Activated naive CD4-positive, alpha-beta T cell treated with Interleukin-2 at 50 U/mL for 16 hours (primary cell): ENCODE data around the gene ZFP36L2.

Experiments
- DNase-seq: peaks from one replicate; pipeline ENCODE4 v3.0.0-alpha.2; 2020

Gene ZFP36L2

DNA sequence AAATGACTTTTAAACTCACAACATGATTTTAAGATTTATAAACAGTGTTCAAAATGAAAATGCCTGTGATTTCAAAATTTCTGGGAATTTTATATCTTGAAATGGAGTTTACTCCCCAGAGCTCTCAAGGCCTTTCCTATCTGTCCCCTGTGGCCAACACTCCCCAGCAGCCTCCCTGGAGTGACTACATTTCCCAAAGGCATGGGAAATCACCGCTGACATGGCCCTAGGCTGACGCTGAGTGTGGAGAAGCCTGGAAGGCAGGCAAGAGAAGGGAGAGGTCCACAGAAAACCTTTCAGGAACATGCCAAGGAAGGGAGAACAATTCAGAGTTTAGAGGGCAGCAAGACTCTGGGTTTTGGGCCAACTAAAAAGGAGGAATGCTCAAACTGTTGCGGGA is 20.2 kb upstream of the ZFP36L2 start:
- no peak for DNase-seq

DNA sequence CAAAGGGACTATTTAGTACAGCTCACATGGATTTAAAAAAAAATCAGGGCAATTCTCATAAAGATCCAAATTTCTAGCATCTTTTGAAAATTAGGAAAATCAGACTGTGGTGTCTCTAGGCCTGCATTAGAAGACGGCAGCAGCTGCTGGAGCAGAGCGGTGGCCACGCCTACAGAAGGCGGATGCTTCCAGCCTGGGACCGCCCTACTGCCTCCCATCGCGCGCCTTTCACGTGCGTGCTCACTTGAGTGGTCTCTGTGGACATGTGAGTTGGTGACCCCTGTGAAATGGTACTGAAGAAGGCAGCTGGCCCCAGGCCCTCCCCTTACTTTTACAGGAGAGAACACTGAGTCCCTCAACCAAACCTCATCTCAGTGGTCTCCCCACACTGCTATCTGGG is 15.2 kb upstream of the ZFP36L2 start:
- DNase-seq = no peak

DNA sequence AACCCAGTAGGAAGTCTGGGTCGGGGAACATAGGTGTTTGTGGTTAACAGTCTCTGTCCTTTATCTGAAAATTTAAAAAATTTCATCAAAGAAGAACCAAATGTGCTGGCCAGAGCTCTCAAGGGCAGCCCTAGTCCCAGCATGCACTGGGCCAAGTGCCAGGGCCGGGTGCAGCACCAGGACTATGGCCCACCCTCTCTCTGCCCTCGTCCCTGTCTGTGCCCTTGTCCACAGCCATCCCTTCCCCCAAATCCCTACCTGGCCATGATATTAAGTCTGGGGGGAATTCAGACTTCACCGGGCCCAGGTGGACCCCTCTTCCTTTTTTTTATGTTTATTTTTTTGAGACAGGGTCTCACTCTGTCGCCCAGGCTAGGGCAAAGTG is 14.4 kb upstream of the ZFP36L2 start:
- no peak for DNase-seq

- DNase-seq = no peak
These were observed 13.8 kb upstream of the ZFP36L2 start for GRCh38 chr2:43239981-43240765.

DNA sequence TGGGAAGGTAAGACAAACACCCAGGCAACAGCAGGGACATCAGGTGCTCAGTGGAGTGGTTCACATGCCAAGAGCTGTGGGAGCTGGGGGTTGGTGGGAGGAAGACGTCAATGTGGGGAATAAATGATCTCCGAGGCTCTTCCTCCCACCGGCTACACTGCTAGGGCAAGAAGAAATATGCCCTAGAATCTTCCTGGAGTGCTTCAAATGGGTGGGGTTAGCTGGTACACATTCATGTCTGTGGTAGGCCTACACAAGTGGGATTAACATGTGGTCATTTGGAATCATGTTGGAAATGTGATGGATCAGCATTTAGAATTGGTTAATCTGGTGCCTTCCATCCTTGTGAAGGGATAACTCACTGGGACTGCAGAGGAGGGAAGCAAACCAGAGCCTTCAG is 12.4 kb upstream of the ZFP36L2 start:
- no peak for DNase-seq

GRCh38 chr2:43238176-43238575 is 11.8 kb upstream of the ZFP36L2 start:
- no peak for DNase-seq

DNA sequence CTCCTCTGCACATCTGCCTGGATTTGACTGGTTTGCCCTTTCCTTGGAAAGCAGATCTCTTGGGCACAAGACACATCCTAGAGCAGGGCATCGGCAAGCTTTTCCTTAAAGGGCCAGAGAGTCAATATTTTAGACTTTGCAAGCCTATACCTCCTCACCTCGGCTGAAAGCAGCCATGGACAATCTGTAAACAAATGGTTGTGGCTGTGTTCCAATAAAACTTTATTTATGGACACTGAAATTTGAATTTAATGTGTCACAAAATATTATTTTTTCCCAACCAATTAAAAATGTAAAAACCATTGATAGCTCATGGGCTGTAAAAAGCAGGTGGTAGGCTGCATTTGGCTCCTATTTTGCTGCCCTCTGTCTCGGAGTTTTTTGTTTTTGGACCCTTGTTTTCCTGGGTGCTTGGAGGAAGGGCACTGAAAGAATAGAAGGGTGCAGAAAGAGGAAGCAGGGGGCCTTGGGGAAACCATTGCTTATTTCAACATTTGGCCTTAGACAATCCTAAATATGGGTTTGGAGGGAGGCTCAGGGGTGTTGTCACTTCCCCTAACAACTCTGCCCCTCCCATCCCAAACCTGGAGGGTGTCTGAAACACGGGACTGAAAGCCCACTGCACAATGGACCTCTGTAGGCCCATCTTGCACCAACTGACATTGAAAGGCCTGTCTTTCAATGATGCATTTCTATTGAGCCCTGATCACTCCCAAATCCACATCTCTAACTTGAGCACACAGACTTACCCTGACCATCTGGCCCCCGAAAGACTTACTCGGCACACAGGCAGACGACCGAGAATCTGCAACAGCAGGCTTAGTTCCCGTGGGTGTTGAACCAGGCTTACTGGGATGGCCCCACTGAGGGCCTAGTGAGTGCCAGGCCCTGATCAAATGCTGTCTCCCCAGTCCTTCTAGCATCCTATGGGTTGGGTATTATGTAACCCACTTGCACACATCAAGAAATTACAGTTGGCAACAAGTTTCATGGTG is 7.1 kb upstream of the ZFP36L2 start:
- DNase-seq = no peak

DNA sequence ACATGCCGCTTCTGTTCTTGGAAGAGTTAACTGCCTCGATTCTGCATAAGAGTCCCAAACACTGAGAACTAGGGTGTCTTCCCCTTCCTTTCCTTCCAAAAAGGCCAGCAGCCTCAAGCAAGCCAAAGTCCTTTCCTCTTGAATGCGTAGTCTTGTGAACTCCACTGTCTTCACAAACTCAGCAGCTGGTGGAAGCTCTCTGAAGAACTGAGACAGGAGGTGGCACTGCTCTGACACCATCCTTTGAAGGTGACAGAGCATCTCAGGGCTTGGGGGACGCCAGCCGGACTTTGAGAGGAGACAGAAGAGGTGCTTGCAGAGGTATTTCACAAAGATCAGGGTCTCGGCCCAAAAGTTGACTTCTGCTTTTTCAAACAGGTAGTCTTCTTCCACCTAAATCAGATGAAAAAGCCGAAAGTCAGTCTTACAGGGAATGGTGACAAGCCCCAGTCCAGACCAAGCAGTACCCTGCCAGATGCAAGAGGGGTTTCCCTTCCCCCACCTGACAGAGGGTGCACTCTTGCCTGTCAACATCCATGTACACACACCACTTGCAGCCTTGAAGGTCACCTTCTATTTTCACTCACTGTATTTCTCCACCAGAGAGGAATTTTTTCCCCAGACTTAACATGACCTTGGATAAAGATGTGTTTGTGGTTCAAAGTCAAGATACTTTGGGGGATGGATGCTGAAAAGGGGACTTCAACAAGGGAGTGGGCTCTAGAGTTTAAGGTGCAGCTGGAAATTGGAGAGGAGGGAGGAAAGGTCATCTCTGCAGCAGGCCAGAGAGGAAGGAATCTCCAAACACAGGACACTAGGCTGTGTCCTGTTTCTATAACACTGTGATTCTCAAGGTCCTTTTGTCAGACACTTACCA is 4.8 kb upstream of the ZFP36L2 start:
- DNase-seq = no peak

GRCh38 chr2:43230351-43230885 is 4.0 kb upstream of the ZFP36L2 start:
- DNase-seq = no peak

DNA sequence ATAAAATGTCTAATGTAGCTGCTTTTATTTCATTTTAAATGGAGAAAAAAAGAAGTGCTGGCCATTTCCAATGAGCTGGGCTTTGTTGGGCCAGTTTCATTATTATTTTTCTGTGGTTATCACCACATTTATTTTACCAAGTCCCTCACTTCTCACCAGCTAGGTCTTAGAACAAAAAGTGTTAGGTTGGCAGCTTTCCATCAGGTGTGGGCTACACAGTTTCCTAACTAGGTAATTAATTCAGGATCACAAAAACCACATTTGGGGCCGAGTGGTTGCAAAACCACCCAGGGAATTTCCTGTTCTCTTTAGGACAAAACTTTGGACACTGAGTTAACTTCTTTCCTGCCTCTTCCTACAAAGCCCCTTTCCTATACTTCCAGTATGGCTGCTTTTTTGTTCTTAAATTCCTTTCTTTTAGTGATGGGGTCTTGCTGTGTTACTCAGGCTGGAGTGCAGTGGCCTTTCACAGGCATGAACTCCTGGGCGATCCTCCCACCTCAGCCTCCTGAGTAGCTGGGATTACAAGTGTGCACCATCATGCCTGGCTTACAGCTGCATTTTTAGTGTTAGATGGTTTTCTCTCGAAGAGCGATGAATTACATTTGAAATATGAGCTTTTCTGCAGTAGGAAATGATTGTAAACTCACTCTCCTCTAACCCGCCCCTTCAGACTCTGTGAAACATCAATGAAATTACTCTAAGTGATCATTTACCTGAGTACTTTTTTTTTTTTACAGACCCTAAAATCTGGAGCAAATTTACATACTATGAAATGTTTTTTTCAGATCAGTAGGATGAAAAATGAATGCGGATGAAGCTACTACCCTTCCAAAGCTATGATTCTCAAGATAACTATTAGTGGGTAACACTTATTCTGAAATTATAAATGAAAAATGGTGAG is 2.6 kb upstream of the ZFP36L2 start:
- no peak for DNase-seq

DNA sequence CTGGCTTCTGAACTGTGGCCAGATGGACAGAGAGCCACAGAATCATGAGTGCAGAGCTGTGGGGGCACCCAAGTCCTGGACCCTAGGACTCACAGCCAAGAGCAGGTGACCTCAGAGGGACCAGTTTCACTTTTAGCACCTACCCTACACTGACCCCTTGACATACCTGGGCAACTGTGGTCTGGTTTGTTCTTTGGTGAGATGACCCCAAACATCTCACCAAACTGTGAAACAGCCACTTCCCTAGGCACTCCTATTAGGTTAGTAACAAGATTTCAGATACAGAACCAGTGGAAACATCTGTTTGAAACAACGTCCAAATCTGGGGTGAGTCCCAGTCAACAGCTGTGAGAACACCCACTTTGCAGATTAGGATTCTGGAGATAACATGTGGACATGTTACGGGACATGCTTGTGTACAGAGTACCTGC is 1.9 kb upstream of the ZFP36L2 start:
- no peak for DNase-seq

DNA sequence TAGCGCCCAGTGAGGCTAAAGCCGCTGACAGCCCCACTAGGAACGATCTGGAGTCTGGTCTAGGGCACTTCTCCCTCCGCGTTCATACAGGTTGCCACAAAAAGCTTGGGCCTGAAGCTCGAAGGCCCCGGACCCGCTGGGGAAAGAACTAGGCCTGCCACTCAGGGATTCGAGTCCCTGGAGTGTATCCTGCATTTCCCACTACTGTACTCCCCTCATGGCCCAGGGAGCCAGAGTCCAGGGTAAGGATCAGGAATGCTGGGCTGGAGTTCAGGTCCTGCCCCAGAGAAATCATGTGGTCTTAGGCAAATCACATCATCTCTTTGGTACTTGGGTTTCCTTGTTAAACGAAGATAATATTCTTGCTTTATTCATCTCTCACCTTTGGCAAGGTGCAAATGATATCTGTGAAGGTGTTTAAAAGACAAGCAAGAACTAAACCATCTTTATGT is 1.4 kb upstream of the ZFP36L2 start:
- DNase-seq = no peak

- DNase-seq = peak; percentile 72
These were observed 786 bp upstream of the ZFP36L2 start for GRCh38 chr2:43226955-43227829.

- peak; percentile 72 for DNase-seq
These were observed 433 bp downstream of the ZFP36L2 start for GRCh38 chr2:43225788-43226557.

GRCh38 chr2:43225093-43225787 is 1.2 kb downstream of the ZFP36L2 start:
- DNase-seq = peak; percentile 64

- peak; percentile 48 for DNase-seq
These were observed 1.8 kb downstream of the ZFP36L2 start for GRCh38 chr2:43224571-43225092.

GRCh38 chr2:43224131-43224570 is 2.3 kb downstream of the ZFP36L2 start:
- DNase-seq = peak; percentile 74

- DNase-seq = no peak
These were observed 2.8 kb downstream of the ZFP36L2 start for GRCh38 chr2:43223521-43224001.
